Osteoblast (primary cell): Measurements from ENCODE around the gene SLC39A7. TPM values are rescaled to one million over a fixed set of nuclear protein-coding genes. Genes with fewer than 3 reads are reported as not detected.

Experiments used
- DNase-seq: peaks from one replicate; pipeline ENCODE4 v3.0.0; 2011; ENCODE audit warnings: low spot score, mixed read lengths; ENCODE audit not compliant: insufficient read length; ENCODE audit errors: missing footprints
- H2AFZ ChIP-seq: 2 replicates; pipeline ENCODE4 v1.6.0; 2011; ENCODE audit warnings: mild to moderate bottlenecking, low read length
- H3K27ac ChIP-seq: 2 replicates; pipeline ENCODE4 v1.5.1; 2011; ENCODE audit warnings: mild to moderate bottlenecking, low read depth, low read length, moderate library complexity
- H3K27me3 ChIP-seq: 2 replicates; pipeline ENCODE4 v1.6.0; 2012; ENCODE audit warnings: mild to moderate bottlenecking, control low read depth, inconsistent platforms, low read length, moderate library complexity; ENCODE audit not compliant: insufficient read depth
- H3K36me3 ChIP-seq: 2 replicates; pipeline ENCODE4 v1.5.1; 2011; ENCODE audit warnings: mild to moderate bottlenecking, low read length, control low read depth, moderate library complexity; ENCODE audit not compliant: insufficient read depth
- H3K4me1 ChIP-seq: 2 replicates; pipeline ENCODE4 v1.5.1; 2011; ENCODE audit warnings: mild to moderate bottlenecking, low read length, control low read depth, moderate library complexity; ENCODE audit not compliant: insufficient read depth
- H3K4me2 ChIP-seq: 2 replicates; pipeline ENCODE4 v1.6.0; 2011; ENCODE audit warnings: mild to moderate bottlenecking, low read length; ENCODE audit not compliant: insufficient read depth
- H3K4me3 ChIP-seq: fragments of 200-600 bp; sonication (generic); 3 replicates; pipeline ENCODE4 v1.5.1; 2012; ENCODE audit warnings: mild to moderate bottlenecking, low read length, inconsistent platforms; ENCODE audit not compliant: insufficient read depth
- H3K79me2 ChIP-seq: 2 replicates; pipeline ENCODE4 v1.6.0; 2012; ENCODE audit warnings: mild to moderate bottlenecking, low read length, control low read depth, inconsistent platforms; ENCODE audit not compliant: insufficient read depth
- H3K9me3 ChIP-seq: 2 replicates; pipeline ENCODE4 v1.5.1; 2011; ENCODE audit warnings: low read depth, low read length, control low read depth
- H4K20me1 ChIP-seq: 2 replicates; pipeline ENCODE4 v1.6.0; 2012; ENCODE audit warnings: mild to moderate bottlenecking, low read length, control low read depth; ENCODE audit not compliant: insufficient read depth
- CTCF ChIP-seq: IDR thresholded peaks from 2 replicates; pipeline ENCODE4 v1.5.1; 2011; ENCODE audit warnings: mild to moderate bottlenecking, low read depth, low read length, moderate library complexity; ENCODE audit errors: extremely low read depth
- total RNA-seq: library from RNA; depleted of rRNA; stranded (reverse); fragments of >200 nt; gene quantifications from 2 replicates; pipeline ENCODE4 v1.2.3, GENCODE V29; 2012

SLC39A7 gene
- total RNA-seq, 1 donor: 108 TPM

GRCh38 chr6:33167374-33168283 is 33.0 kb upstream of the SLC39A7 start:
- no peaks in the 10 kb centered on the region for H4K20me1 ChIP-seq
- H3K79me2 ChIP-seq: no peaks in the 10 kb centered on the region
- H3K27me3 ChIP-seq: no peaks in the 10 kb centered on the region
- no peak overlapping the region for H3K27ac ChIP-seq
- H3K4me1 ChIP-seq: no peaks in the 10 kb centered on the region
- DNase-seq: peak; percentile 66
- H2AFZ ChIP-seq: no peak overlapping the region
- H3K4me3 ChIP-seq: no peak overlapping the region
- no peaks in the 10 kb centered on the region for H3K9me3 ChIP-seq
- no peaks in the 10 kb centered on the region for H3K36me3 ChIP-seq
- TF ChIP-seq CTCF: no peak
- H3K4me2 ChIP-seq: no peak overlapping the region

- no peaks in the 10 kb centered on the region for H3K9me3 ChIP-seq
- peak; percentile 52 for DNase-seq
- no peak overlapping the region for H3K27ac ChIP-seq
- H3K79me2 ChIP-seq: no peaks in the 10 kb centered on the region
- H3K4me1 ChIP-seq: no peaks in the 10 kb centered on the region
- H4K20me1 ChIP-seq: no peaks in the 10 kb centered on the region
- H3K27me3 ChIP-seq: no peaks in the 10 kb centered on the region
- no peak for TF ChIP-seq CTCF
- no peak overlapping the region for H3K4me2 ChIP-seq
- no peaks in the 10 kb centered on the region for H3K36me3 ChIP-seq
- H3K4me3 ChIP-seq: no peak overlapping the region
- H2AFZ ChIP-seq: no peak overlapping the region
Measured at GRCh38 chr6:33168284-33168601, 32.4 kb upstream of the SLC39A7 start.

GRCh38 chr6:33168639-33169038 is 32.0 kb upstream of the SLC39A7 start:
- Histone ChIP-seq H3K4me2 (no peak overlapping the region), H3K79me2 (no peaks in the 10 kb centered on the region), H2AFZ (no peak overlapping the region), H4K20me1 (no peaks in the 10 kb centered on the region), H3K4me3 (no peak overlapping the region), H3K4me1 (no peaks in the 10 kb centered on the region), H3K27ac (no peak overlapping the region), H3K9me3 (no peaks in the 10 kb centered on the region), H3K27me3 (no peaks in the 10 kb centered on the region), H3K36me3 (no peaks in the 10 kb centered on the region)
- TF ChIP-seq CTCF: no peak
- DNase-seq: peak; percentile 44

GRCh38 chr6:33169291-33170175 is 31.1 kb upstream of the SLC39A7 start:
- no peaks in the 10 kb centered on the region for H4K20me1 ChIP-seq
- TF ChIP-seq CTCF: no peak
- H3K27me3 ChIP-seq: no peaks in the 10 kb centered on the region
- DNase-seq: peak; percentile 90
- no peaks in the 10 kb centered on the region for H3K36me3 ChIP-seq
- H3K79me2 ChIP-seq: no peaks in the 10 kb centered on the region
- H3K4me1 ChIP-seq: no peaks in the 10 kb centered on the region
- no peak overlapping the region for H3K4me3 ChIP-seq
- no peaks in the 10 kb centered on the region for H3K9me3 ChIP-seq
- H3K4me2 ChIP-seq: no peak overlapping the region
- no peak overlapping the region for H3K27ac ChIP-seq
- no peak overlapping the region for H2AFZ ChIP-seq
